Spleen (tissue), 11 donors: ENCODE data around the gene KCNH5. TPM values are rescaled to one million over a fixed set of nuclear protein-coding genes. Genes with fewer than 3 reads are reported as not detected.

ENCODE experiments used
- DNase-seq: peaks from one replicate; pipeline ENCODE4 v3.0.0-alpha.2; 2020
- H3K27ac ChIP-seq, 8 donors: fragments of 200-600 bp; sonication (generic) in 7 of 8; 1 replicate in 4 of 8; 2 replicates in 4 of 8; pipeline versions ENCODE4 v1.5.0 to v1.8.0; 2016 to 2021; ENCODE audit warnings: inconsistent platforms in 4 of 8, mild to moderate bottlenecking in 4 of 8, moderate library complexity in 1 of 8
- H3K27me3 ChIP-seq, 7 donors: fragments of 200-600 bp; sonication (generic) in 6 of 7; replicated peaks in 1 of 7; 1 replicate in 4 of 7; 2 replicates in 3 of 7; pipeline versions ENCODE4 v1.5.0 to v1.8.0; 2016 to 2021; ENCODE audit warnings: inconsistent platforms in 3 of 7, mild to moderate bottlenecking in 1 of 7
- H3K36me3 ChIP-seq, 6 donors: fragments of 200-600 bp; sonication (generic) in 5 of 6; 1 replicate in 4 of 6; 2 replicates in 2 of 6; pipeline versions ENCODE4 v1.5.0 to v1.8.0; 2016 to 2021; ENCODE audit warnings: inconsistent platforms in 2 of 6
- H3K4me1 ChIP-seq, 6 donors: fragments of 200-600 bp; sonication (generic) in 5 of 6; 1 replicate in 3 of 6; 2 replicates in 3 of 6; pipeline versions ENCODE4 v1.5.0 to v1.8.0; 2016 to 2021; ENCODE audit warnings: inconsistent platforms in 3 of 6
- H3K4me3 ChIP-seq, 8 donors: fragments of 200-600 bp; sonication (generic) in 7 of 8; 1 replicate in 4 of 8; 2 replicates in 4 of 8; pipeline versions ENCODE4 v1.5.0 to v1.8.0; 2016 to 2021; ENCODE audit warnings: inconsistent platforms in 4 of 8, mild to moderate bottlenecking in 4 of 8, moderate library complexity in 2 of 8
- H3K9me3 ChIP-seq, 8 donors: fragments of 200-600 bp; sonication (generic) in 7 of 8; 1 replicate in 4 of 8; 2 replicates in 4 of 8; pipeline versions ENCODE4 v1.5.0 to v1.8.0; 2016 to 2021; ENCODE audit warnings: inconsistent platforms in 4 of 8
- CTCF ChIP-seq, 11 experiments: fragments of 200-600 bp in 7 of 11; fragments of 450-650 bp in 4 of 11; sonication (generic) in 4 of 11; IDR thresholded peaks in 8 of 11; conservative IDR thresholded peaks in 3 of 11; 1 replicate in 7 of 11; 2 replicates in 4 of 11; pipeline versions ENCODE4 v1.4.0 to v1.8.0; 2016 to 2021; ENCODE audit warnings: antibody characterized with exemption in 11 of 11, inconsistent platforms in 4 of 11, mild to moderate bottlenecking in 1 of 11
- POLR2A ChIP-seq, 3 donors: fragments of 450-650 bp; IDR thresholded peaks; one replicate each; pipeline ENCODE4 v1.5.1; 2017; ENCODE audit warnings: antibody characterized with exemption in 3 of 3, mild to moderate bottlenecking in 1 of 3
- POLR2AphosphoS5 ChIP-seq, 3 donors: sonication (generic); formaldehyde crosslinking; IDR thresholded peaks; one replicate each; pipeline ENCODE4 v1.5.1; 2017; ENCODE audit warnings: antibody characterized with exemption in 3 of 3
- WGBS, 5 donors: extraction: QIAGEN DNeasy Blood & Tissue Kit in 3 of 5; methylation state at CpG; one replicate each; pipeline versions ENCODE4 v1.1.5 to v1.1.7; 2013 to 2018; 5-methylcytosine and 5-hydroxymethylcytosine counted together
- intact Hi-C: fragments of 100-400 bp; cut with DNase I; formaldehyde crosslinking; loops from one replicate; pipeline ENCODE4 v1.15.0; 2023; ENCODE audit warnings: low total_unique reads
- polyA plus RNA-seq, 3 donors: library from polyadenylated mRNA; stranded (reverse); fragments of 200-250 nt; gene quantifications; one replicate each; pipeline ENCODE4 v1.2.1, GENCODE V29; 2013
- total RNA-seq, 7 donors: library from RNA; depleted of rRNA in 3 of 7; stranded (reverse); fragments of >200 nt in 3 of 7; fragmentation: NEBNext Ultra II Directional in 4 of 7; extraction: Animal tissue kit (Norgen Biotek cat#: 25700) in 4 of 7; gene quantifications; one replicate each; pipeline versions ENCODE4 v1.1.0 to v1.2.1, GENCODE V29; 2016 to 2021
- donor health status: healthy with polysubstance abuse.
- donor health status: DM: no; HTN: no; CAD: no; lungs with moderate emphysema.
- donor health status: DM: no; HTN: no; CAD: no.
- donor health status: Bipolar disorder and iron deficiency.
- donor health status: healthy.
- donor health status: DM: no; HTN: no; CAD: no.
- donor health status: DM: yes; HTN: yes; CAD: no.

The KCNH5 gene
- total and polyA plus RNA-seq, 10 donors, result 0.02 to 0.03 (median 0.03) TPM; not detected in 6

- WGBS, 5 donors, result 75 to 84% (median 82%) methylated on average over 7 of the region's 7 CpGs
- no peak for DNase-seq
- TF ChIP-seq POLR2A (IDR thresholded peaks at IDR 0.05) (no peak), CTCF (IDR thresholded peaks at IDR 0.05 in 8 of 11, conservative IDR thresholded peaks at IDR 0.05 in 3 of 11) (no peak)
- Histone ChIP-seq H3K9me3 (no peaks in the 10 kb centered on the region), H3K27ac (no peak overlapping the region), H3K4me1 (no peaks in the 10 kb centered on the region), H3K27me3 (no peaks in the 10 kb centered on the region), H3K4me3 (no peak overlapping the region), H3K36me3 (no peaks in the 10 kb centered on the region)
- intact Hi-C loops, result no loop called here
Measured at GRCh38 chr14:62980693-62981092, 64.6 kb downstream of the KCNH5 start.

DNA sequence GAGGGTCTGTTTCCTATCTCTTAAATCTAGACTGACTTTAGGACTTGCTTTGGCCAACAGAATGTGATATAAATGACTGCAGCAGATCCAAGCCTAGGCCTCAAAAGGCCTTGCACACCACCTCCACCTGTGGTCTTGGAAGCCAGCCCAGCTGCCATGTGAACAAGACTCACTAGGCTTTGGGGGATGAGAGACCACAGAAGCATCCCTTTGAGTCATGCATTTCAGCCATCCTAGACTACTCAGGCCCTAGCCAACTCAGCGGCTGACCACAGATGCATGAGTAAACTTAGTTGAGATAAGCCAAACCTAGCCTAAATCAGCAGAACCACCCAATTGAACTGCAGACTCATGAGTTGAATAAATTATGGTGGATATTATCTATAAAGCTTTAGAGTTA, 87.7 kb downstream of the KCNH5 start:
- Histone ChIP-seq H3K4me1 (no peaks in the 10 kb centered on the region), H3K27ac (no peak overlapping the region), H3K9me3 (no peaks in the 10 kb centered on the region), H3K27me3 (no peaks in the 10 kb centered on the region), H3K4me3 (no peak overlapping the region), H3K36me3 (no peaks in the 10 kb centered on the region)
- no peak for TF ChIP-seq POLR2AphosphoS5 (IDR thresholded peaks at IDR 0.05)
- TF ChIP-seq CTCF (IDR thresholded peaks at IDR 0.05 in 8 of 11, conservative IDR thresholded peaks at IDR 0.05 in 3 of 11), result no peak
- no peak for TF ChIP-seq POLR2A (IDR thresholded peaks at IDR 0.05)
- no peak for DNase-seq
- WGBS, 5 donors, result 80 to 100% (median 94%) methylated on average over 1 of the region's 1 CpG
- intact Hi-C loops, result no loop called here

DNA sequence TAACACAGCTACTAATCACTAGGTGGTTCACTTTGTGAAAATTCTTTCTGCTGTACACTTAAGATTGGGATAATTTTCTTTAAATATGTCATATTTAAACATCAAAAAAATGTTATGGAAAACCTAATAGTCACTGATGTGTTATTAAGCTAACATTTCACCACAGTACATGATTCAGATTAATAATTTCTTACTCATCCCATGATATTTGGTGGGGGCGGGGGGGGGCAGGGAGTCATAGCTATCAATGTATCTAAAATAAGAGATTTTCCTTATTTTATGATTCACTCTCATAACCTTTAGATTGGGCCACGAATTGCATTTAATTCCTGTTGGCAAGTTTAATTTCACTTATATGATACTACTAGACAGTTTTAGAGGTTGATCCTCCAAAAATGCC, 88.8 kb downstream of the KCNH5 start:
- 63 to 78% (median 65%) methylated on average over 2 of the region's 2 CpGs for WGBS, 5 donors
- Histone ChIP-seq H3K36me3 (no peaks in the 10 kb centered on the region), H3K4me1 (no peaks in the 10 kb centered on the region), H3K4me3 (no peak overlapping the region), H3K27me3 (no peaks in the 10 kb centered on the region), H3K9me3 (no peaks in the 10 kb centered on the region), H3K27ac (no peak overlapping the region)
- DNase-seq, result no peak
- intact Hi-C loops, result no loop called here
- TF ChIP-seq POLR2AphosphoS5 (IDR thresholded peaks at IDR 0.05), result no peak
- TF ChIP-seq POLR2A (IDR thresholded peaks at IDR 0.05), result no peak
- TF ChIP-seq CTCF (IDR thresholded peaks at IDR 0.05 in 8 of 11, conservative IDR thresholded peaks at IDR 0.05 in 3 of 11), result no peak

DNA sequence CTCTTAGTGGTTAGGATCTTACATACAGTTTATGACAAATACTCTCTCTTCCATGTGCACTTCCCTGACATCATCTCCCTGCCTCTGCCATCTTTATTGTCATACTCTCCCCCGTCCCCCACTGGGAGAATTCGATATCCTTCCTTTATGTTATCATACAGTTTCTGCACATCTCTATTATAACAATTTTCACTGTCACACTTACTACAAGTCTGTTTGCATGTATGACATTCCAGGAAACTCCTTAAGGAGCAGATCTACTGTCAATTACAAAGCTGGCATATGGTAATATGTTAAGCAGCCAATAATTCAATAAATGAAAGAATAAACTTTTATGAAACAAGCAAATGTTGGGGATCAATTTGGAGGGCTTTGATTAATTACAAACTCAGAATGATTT, 91.1 kb downstream of the KCNH5 start:
- no peaks in the 10 kb centered on the region for H3K27me3 ChIP-seq
- H3K4me3 ChIP-seq, result no peak overlapping the region
- no peak overlapping the region for H3K27ac ChIP-seq
- intact Hi-C loops, result no loop called here
- no peak for DNase-seq
- TF ChIP-seq CTCF (IDR thresholded peaks at IDR 0.05 in 8 of 11, conservative IDR thresholded peaks at IDR 0.05 in 3 of 11), result no peak
- TF ChIP-seq POLR2AphosphoS5 (IDR thresholded peaks at IDR 0.05), result no peak
- no peak for TF ChIP-seq POLR2A (IDR thresholded peaks at IDR 0.05)
- 72 to 86% (median 80%) methylated on average over 2 of the region's 2 CpGs for WGBS, 5 donors
- no peaks in the 10 kb centered on the region for H3K4me1 ChIP-seq
- H3K36me3 ChIP-seq, result no peaks in the 10 kb centered on the region
- no peaks in the 10 kb centered on the region for H3K9me3 ChIP-seq
